Fibroblast of villous mesenchyme (primary cell): Measurements from ENCODE around the gene TESK1. TPM values are rescaled to one million over a fixed set of nuclear protein-coding genes. Genes with fewer than 3 reads are reported as not detected.
"Not testable (repeated sequence)": the region's sequence is repeated elsewhere in the genome, so short reads cannot be mapped to it uniquely, and the experiment has no call there.

Experiments used
- DNase-seq: peaks from one replicate; pipeline ENCODE4 v3.0.0-alpha.2; 2010; ENCODE audit warnings: low read depth
- H3K4me3 ChIP-seq: 2 replicates; pipeline ENCODE4 v1.5.1; 2011; ENCODE audit warnings: low read depth, mild to moderate bottlenecking, low read length
- total RNA-seq: library from RNA; depleted of rRNA; stranded (reverse); fragments of >200 nt; gene quantifications from 2 replicates; pipeline ENCODE4 v1.2.3, GENCODE V29; 2012
- TF ChIP-seq, protein P1 (sequence below): IDR thresholded peaks from 2 replicates; pipeline ENCODE4 v1.5.1; 2012; ENCODE audit warnings: low read depth, mild to moderate bottlenecking, low read length; ENCODE audit not compliant: insufficient read depth

TESK1 gene
- total RNA-seq, 1 donor: 13.0 TPM

DNA sequence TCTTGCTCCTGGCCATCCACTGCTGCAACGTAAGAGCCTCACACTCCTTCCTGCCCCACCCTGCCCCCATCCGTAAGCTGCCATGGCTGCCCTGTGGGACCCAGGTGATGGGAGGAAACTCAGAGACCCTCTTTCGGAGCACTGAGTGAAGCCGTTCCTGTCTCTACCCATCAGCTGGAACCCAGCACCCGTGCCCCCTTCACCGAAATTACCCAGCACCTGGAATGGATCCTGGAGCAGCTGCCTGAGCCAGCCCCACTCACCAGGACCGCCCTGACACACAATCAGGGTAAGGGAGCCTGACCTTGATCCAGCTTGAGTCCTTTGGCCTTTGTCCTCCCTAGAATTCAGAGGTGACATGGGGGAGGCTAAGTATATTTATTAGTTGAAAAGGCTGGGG is 3.2 kb downstream of the TESK1 start:
- no peak for DNase-seq
- no peak overlapping the region for H3K4me3 ChIP-seq
- TF ChIP-seq, protein P1, sequence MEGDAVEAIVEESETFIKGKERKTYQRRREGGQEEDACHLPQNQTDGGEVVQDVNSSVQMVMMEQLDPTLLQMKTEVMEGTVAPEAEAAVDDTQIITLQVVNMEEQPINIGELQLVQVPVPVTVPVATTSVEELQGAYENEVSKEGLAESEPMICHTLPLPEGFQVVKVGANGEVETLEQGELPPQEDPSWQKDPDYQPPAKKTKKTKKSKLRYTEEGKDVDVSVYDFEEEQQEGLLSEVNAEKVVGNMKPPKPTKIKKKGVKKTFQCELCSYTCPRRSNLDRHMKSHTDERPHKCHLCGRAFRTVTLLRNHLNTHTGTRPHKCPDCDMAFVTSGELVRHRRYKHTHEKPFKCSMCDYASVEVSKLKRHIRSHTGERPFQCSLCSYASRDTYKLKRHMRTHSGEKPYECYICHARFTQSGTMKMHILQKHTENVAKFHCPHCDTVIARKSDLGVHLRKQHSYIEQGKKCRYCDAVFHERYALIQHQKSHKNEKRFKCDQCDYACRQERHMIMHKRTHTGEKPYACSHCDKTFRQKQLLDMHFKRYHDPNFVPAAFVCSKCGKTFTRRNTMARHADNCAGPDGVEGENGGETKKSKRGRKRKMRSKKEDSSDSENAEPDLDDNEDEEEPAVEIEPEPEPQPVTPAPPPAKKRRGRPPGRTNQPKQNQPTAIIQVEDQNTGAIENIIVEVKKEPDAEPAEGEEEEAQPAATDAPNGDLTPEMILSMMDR: no peak

DNA sequence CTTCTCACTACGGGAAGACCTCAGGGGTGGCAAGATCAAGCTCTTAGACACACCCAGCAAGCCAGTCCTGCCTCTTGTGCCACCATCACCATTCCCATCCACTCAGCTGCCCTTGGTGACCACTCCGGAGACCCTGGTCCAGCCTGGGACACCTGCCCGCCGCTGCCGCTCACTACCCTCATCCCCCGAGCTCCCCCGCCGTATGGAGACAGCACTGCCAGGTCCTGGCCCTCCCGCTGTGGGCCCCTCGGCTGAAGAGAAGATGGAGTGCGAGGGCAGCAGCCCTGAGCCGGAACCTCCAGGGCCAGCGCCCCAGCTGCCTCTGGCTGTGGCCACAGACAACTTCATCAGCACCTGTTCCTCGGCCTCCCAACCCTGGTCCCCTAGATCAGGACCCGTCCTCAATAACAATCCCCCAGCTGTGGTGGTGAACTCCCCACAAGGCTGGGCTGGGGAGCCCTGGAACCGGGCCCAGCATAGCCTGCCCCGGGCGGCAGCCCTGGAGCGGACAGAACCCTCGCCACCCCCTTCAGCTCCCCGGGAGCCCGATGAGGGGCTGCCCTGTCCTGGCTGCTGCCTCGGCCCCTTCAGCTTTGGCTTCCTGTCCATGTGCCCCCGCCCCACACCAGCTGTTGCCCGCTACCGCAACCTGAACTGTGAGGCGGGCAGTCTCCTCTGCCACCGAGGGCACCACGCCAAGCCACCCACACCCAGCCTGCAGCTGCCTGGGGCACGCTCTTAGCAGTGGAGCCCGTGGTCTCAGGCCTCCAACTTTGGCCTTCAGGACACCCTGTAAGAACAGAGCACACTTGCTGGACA is 4.1 kb downstream of the TESK1 start:
- TF ChIP-seq, protein P1: no peak
- DNase-seq: no peak
- H3K4me3 ChIP-seq: no peak overlapping the region

DNA sequence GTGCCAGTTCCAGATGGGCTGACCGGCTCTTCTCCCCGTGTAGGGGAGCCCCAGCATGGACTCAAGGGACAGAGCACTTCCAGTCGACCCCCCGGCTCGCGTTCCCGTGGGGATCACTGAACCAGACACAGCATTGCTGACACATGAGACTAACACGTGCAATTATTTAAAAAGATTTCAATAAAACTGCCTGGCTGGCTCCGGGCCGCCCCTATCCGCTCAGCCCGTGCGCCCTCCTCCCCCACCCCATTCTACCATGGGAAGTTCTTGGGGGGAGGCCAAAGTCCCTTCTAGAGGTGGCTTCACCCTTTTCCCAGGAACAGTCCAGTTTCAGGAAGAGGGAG is 4.7 kb downstream of the TESK1 start:
- TF ChIP-seq, protein P1: no peak
- no peak overlapping the region for H3K4me3 ChIP-seq
- DNase-seq: no peak

DNA sequence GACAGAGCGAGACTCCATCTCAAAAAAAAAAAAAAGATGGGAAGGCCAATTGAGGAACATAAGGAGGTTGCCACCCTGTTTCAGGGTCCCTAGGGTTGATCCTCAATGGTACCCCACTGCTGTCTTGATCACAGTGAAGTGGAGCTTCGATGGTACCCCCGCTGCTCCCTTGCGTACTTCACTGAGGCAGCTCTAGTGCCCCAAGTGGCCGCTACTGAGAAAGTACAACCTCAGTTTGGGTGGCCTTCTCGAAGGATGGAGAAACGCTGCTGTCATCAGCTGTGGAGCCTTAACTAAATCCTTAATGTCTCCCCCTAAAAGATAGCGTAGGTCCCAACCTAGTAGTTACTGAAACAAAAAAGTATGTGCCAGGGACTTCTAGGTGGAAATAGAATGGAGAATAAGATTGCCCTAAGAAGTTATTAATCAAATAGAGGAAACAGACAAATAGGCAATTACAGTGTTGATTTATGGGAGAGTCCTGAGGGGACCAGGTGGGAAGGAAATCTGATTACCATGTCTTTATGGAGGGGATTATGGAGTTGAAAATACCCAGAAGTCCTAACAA is 6.3 kb downstream of the TESK1 start:
- no peak overlapping the region for H3K4me3 ChIP-seq
- peak; percentile 43 for DNase-seq
- TF ChIP-seq, protein P1: peak; percentile 78

DNA sequence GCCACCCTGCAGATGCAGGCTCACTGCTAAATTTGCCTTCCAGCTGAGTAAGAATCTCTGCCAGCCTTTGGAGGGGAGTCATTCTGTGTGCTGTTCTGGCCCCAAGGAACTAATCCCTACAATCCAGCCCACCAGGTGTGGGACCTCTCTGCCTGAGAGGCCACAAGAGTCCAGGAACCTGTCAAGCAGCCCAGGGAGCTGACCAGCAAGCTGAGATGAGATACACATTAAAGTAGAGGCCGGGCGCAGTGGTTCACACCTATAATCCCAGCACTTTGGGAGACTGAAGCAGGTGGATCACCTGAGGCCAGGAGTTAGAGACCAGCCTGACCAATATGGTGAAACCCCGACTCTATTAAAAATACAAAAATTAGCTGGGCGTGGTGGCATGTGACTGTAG is 7.0 kb downstream of the TESK1 start:
- DNase-seq: not testable (repeated sequence)

DNA sequence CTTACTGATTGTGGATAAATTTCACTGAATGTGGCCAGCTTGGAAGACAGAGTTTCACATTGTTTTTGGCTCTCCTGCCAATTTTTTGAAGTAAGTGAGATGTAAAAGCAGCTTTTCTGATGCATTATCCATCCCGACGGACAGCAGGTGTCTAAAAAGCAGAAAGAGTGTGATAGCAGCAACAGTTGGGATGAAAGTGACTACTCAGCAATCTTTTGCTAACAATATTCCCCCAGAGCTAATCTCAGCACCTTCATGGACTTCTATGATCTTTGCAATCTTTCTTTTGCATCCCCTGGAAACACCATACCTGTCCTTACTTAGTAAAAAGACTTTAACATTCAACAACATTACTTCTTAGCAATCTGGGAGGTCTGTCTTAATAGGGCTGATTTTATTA is 7.8 kb downstream of the TESK1 start:
- no peak for DNase-seq
- TF ChIP-seq, protein P1: no peak
- H3K4me3 ChIP-seq: no peak overlapping the region

More for the DNA sequence above, 7.0 kb downstream of the TESK1 start:
- H3K4me3 ChIP-seq: not testable (repeated sequence)

DNA sequence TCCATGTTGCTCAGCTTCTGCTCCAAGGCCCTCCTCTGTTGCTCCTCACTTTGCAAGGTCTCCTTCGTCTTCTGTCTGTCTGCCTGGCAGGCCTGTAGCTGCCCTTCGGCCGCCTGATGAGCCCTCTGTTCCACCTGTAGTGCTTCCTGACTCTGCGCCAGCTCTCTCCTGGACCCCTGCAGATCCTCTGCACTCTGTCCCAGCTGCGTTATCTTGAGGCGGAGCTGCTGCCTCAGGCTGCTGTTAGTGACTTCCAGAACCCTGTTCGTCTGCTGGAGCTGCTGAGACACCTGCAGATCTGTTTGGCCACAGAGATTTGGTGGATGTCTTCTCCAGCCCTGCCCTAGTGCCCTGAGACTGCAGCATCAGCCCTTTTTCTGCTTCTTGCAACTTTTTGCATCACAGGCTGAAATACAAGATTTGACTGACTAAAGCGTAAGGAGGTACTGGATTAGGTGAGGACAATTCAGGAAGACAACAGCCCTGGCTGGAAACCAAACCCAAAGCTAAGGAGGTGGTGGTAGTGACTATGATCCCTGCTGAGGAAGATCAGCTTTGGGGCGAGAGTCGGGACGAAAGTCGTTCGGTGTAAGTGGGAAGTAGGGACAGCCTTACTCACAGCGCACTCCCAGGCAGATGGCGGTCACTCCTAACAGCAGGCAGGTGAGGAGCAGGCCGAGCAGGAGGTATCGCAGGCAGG is 11.1 kb downstream of the TESK1 start:
- TF ChIP-seq, protein P1: no peak
- no peak for DNase-seq
- no peak overlapping the region for H3K4me3 ChIP-seq
